HEK293 (cell line): Measurements from ENCODE around the gene NOP9.

ENCODE experiments used
- CTCF ChIA-PET: fragments of 350-600 bp; formaldehyde crosslinking; extraction: SDS; loops from one replicate; lab custom pipeline; 2021; ENCODE audit warnings: antibody characterized with exemption; lab: Yijun Ruan, JAX
- POLR2A ChIA-PET: fragments of 300-600 bp; formaldehyde crosslinking; extraction: SDS; loops from one replicate; lab custom pipeline; 2020; ENCODE audit warnings: antibody characterized with exemption, inconsistent platforms; lab: Yijun Ruan, JAX
- H3K27ac ChIP-seq: fragments of 200-500 bp; sonication (Bioruptor generic); 2 replicates; pipeline ENCODE4 v1.5.1; 2014; ENCODE audit warnings: low read depth, low read length, control low read depth, inconsistent platforms; ENCODE audit errors: extremely low read depth
- H3K36me3 ChIP-seq, 2 experiments: fragments of 200-500 bp in 1 of 2; sonication (Bioruptor generic) in 1 of 2; 1 replicate in 1 of 2; 2 replicates in 1 of 2; pipeline ENCODE4 v1.5.1; 2014 to 2017; ENCODE audit warnings: inconsistent platforms in 2 of 2, low read length in 2 of 2; ENCODE audit not compliant: control insufficient read depth in 2 of 2, insufficient read depth in 1 of 2
- H3K4me1 ChIP-seq: fragments of 200-500 bp; sonication (Bioruptor generic); 2 replicates; pipeline ENCODE4 v1.5.1; 2014; ENCODE audit warnings: mild to moderate bottlenecking, low read length, inconsistent platforms; ENCODE audit not compliant: control insufficient read depth, insufficient read depth
- H3K4me3 ChIP-seq: 2 replicates; pipeline ENCODE4 v1.5.1; 2011; ENCODE audit warnings: low read depth, mild to moderate bottlenecking, control low read depth, low read length, moderate library complexity
- H3K9me3 ChIP-seq: fragments of 200-500 bp; sonication (Bioruptor generic); 2 replicates; pipeline ENCODE4 v1.5.1; 2014; ENCODE audit warnings: low read depth, low read length, inconsistent platforms; ENCODE audit not compliant: control insufficient read depth, insufficient read depth
- BCL11B ChIP-seq: fragments of 450-650 bp; formaldehyde crosslinking; IDR thresholded peaks from 2 replicates; pipeline ENCODE4 v1.5.1; 2016; ENCODE audit warnings: low read depth, missing biosample characterization, missing genetic modification characterization
- BCL6B ChIP-seq: fragments of 450-650 bp; formaldehyde crosslinking; IDR thresholded peaks from 2 replicates; pipeline ENCODE4 v1.5.1; 2017; ENCODE audit warnings: missing biosample characterization, missing genetic modification characterization
- KLF16 ChIP-seq: fragments of 450-650 bp; formaldehyde crosslinking; IDR thresholded peaks from 2 replicates; pipeline ENCODE4 v1.5.1; 2017; ENCODE audit warnings: missing biosample characterization, missing genetic modification characterization
- PATZ1 ChIP-seq: fragments of 450-650 bp; formaldehyde crosslinking; IDR thresholded peaks from 2 replicates; pipeline ENCODE4 v1.5.1; 2016; ENCODE audit warnings: missing biosample characterization, missing genetic modification characterization
- SALL2 ChIP-seq: fragments of 450-650 bp; formaldehyde crosslinking; IDR thresholded peaks from 2 replicates; pipeline ENCODE4 v1.5.0; 2017; ENCODE audit warnings: missing biosample characterization, mild to moderate bottlenecking, missing genetic modification characterization, borderline replicate concordance
- WT1 ChIP-seq: fragments of 450-650 bp; formaldehyde crosslinking; IDR thresholded peaks from 2 replicates; pipeline ENCODE4 v1.5.1; 2016; ENCODE audit warnings: missing biosample characterization, missing genetic modification characterization
- ZBTB17 ChIP-seq: fragments of 450-650 bp; formaldehyde crosslinking; IDR thresholded peaks from 2 replicates; pipeline ENCODE4 v1.5.1; 2016; ENCODE audit warnings: missing biosample characterization, missing genetic modification characterization
- ZBTB6 ChIP-seq: fragments of 450-650 bp; formaldehyde crosslinking; IDR thresholded peaks from 2 replicates; pipeline ENCODE4 v1.5.1; 2017; ENCODE audit warnings: missing biosample characterization, missing genetic modification characterization
- ZFP69B ChIP-seq: fragments of 450-650 bp; formaldehyde crosslinking; IDR thresholded peaks from 2 replicates; pipeline ENCODE4 v1.5.1; 2016; ENCODE audit warnings: missing biosample characterization, missing genetic modification characterization
- ZNF121 ChIP-seq: fragments of 450-650 bp; formaldehyde crosslinking; IDR thresholded peaks from 2 replicates; pipeline ENCODE4 v1.5.1; 2016; ENCODE audit warnings: missing biosample characterization, missing genetic modification characterization
- ZNF157 ChIP-seq: fragments of 450-650 bp; formaldehyde crosslinking; IDR thresholded peaks from 2 replicates; pipeline ENCODE4 v1.5.1; 2016; ENCODE audit warnings: missing biosample characterization, missing genetic modification characterization
- ZNF16 ChIP-seq: fragments of 450-650 bp; formaldehyde crosslinking; IDR thresholded peaks from 2 replicates; pipeline ENCODE4 v1.5.1; 2016; ENCODE audit warnings: low read depth, missing biosample characterization, missing genetic modification characterization
- ZNF2 ChIP-seq: fragments of 450-650 bp; formaldehyde crosslinking; IDR thresholded peaks from 2 replicates; pipeline ENCODE4 v1.5.1; 2016; ENCODE audit warnings: missing biosample characterization, missing genetic modification characterization
- ZNF221 ChIP-seq: fragments of 450-650 bp; formaldehyde crosslinking; IDR thresholded peaks from 2 replicates; pipeline ENCODE4 v1.5.1; 2017; ENCODE audit warnings: missing biosample characterization, missing genetic modification characterization, borderline replicate concordance
- ZNF223 ChIP-seq: fragments of 450-650 bp; formaldehyde crosslinking; IDR thresholded peaks from 2 replicates; pipeline ENCODE4 v1.5.1; 2016; ENCODE audit warnings: missing biosample characterization, missing genetic modification characterization
- ZNF311 ChIP-seq: fragments of 450-650 bp; formaldehyde crosslinking; IDR thresholded peaks from 2 replicates; pipeline ENCODE4 v1.5.1; 2017; ENCODE audit warnings: missing biosample characterization, missing genetic modification characterization, borderline replicate concordance
- ZNF510 ChIP-seq: fragments of 450-650 bp; formaldehyde crosslinking; IDR thresholded peaks from 2 replicates; pipeline ENCODE4 v1.5.1; 2018; ENCODE audit warnings: mild to moderate bottlenecking, missing genetic modification characterization, missing biosample characterization; ENCODE audit not compliant: insufficient replicate concordance
- ZNF518A ChIP-seq: fragments of 450-650 bp; formaldehyde crosslinking; conservative IDR thresholded peaks from 2 replicates; pipeline ENCODE4 v1.5.1; 2016; ENCODE audit warnings: low read depth, missing biosample characterization, missing genetic modification characterization
- ZNF585B ChIP-seq: fragments of 450-650 bp; formaldehyde crosslinking; IDR thresholded peaks from 2 replicates; pipeline ENCODE4 v1.5.1; 2016; ENCODE audit warnings: missing biosample characterization, missing genetic modification characterization
- ZNF626 ChIP-seq: fragments of 450-650 bp; sonication (Bioruptor Pico); formaldehyde crosslinking; IDR thresholded peaks from 2 replicates; pipeline ENCODE4 v1.5.1; 2018; ENCODE audit warnings: missing biosample characterization, missing genetic modification characterization, inconsistent platforms
- ZNF747 ChIP-seq: fragments of 450-650 bp; formaldehyde crosslinking; IDR thresholded peaks from 2 replicates; pipeline ENCODE4 v1.5.1; 2016; ENCODE audit warnings: missing biosample characterization, missing genetic modification characterization
- ZSCAN5A ChIP-seq: fragments of 450-650 bp; formaldehyde crosslinking; IDR thresholded peaks from 2 replicates; pipeline ENCODE4 v1.5.1; 2016; ENCODE audit warnings: missing biosample characterization, missing genetic modification characterization

The NOP9 gene

GRCh38 chr14:24273422-24273998 is 26.1 kb upstream of the NOP9 start (continued):
- TF ChIP-seq ZNF311 (tag by site-specific recombination) (no peak), ZNF518A (tag by site-specific recombination) (no peak), ZNF16 (tag by site-specific recombination) (no peak), ZNF157 (no peak), BCL6B (tag by site-specific recombination) (no peak)
- TF ChIP-seq, all 188 proteins: peak for 0

- peaks cover 0 to 6% of the 10 kb centered on the region in 2 experiments; a peak in 1 of 3 replicates for H3K36me3 ChIP-seq
- no peak overlapping the region for H3K27ac ChIP-seq
- H3K4me3 ChIP-seq = no peak overlapping the region
- peaks cover 3% of the 10 kb centered on the region; the same call in 1 of the 2 replicates for H3K4me1 ChIP-seq
- H3K9me3 ChIP-seq = no peaks in the 10 kb centered on the region
- ChIA-PET POLR2A (interaction anchor here (0.7 kb wide), 2 partner anchors 9 to 22 kb away, joined by 3 to 4 read pairs; no protein-coding TSS in a partner anchor), CTCF (interaction anchor here (0.9 to 1.8 kb wide), 4 partner anchors 19 to 31 kb away, joined by 5 to 14 read pairs (median 8); partner anchors contain the start of gene TINF2)
- TF ChIP-seq ZNF121 (no peak), ZBTB17 (tag by site-specific recombination) (0 out of 2 replicates have a peak, but pooled peaks have one; percentile 44), BCL11B (no peak), SALL2 (tag by site-specific recombination) (no peak)
These were observed 25.5 kb upstream of the NOP9 start for GRCh38 chr14:24274101-24274543.

- POLR2A ChIA-PET = no interaction called here
- CTCF ChIA-PET = interaction anchor here (0.6 to 1.3 kb wide), 2 partner anchors 132 to 218 kb away, joined by 4 to 5 read pairs; no protein-coding TSS in a partner anchor
- no peak overlapping the region for H3K4me3 ChIP-seq
- H3K27ac ChIP-seq = no peak overlapping the region
- H3K36me3 ChIP-seq = no peaks in the 10 kb centered on the region
- H3K4me1 ChIP-seq = no peaks in the 10 kb centered on the region
- H3K9me3 ChIP-seq = no peaks in the 10 kb centered on the region
- TF ChIP-seq ZBTB6 (tag by site-specific recombination) = no peak
- TF ChIP-seq ZNF626 (tag by site-specific recombination) = no peak
- no peak for TF ChIP-seq ZNF223 (tag by site-specific recombination)
- no peak for TF ChIP-seq ZSCAN5A (tag by site-specific recombination)
- no peak for TF ChIP-seq ZFP69B
- no peak for TF ChIP-seq KLF16 (tag by site-specific recombination)
- TF ChIP-seq ZNF221 (tag by site-specific recombination) = no peak
- TF ChIP-seq ZNF585B (tag by site-specific recombination) = no peak
- no peak for TF ChIP-seq ZNF510 (tag by site-specific recombination)
- TF ChIP-seq PATZ1 (tag by site-specific recombination) = no peak
- no peak for TF ChIP-seq ZNF2 (tag by site-specific recombination)
- TF ChIP-seq ZNF747 (tag by site-specific recombination) = no peak
- TF ChIP-seq WT1 (tag by site-specific recombination) = no peak
These were observed 22.6 kb upstream of the NOP9 start for GRCh38 chr14:24277071-24277470.
